Measurements from ENCODE around the gene TCF7L1.
A peak's percentile ranks its signal among the peaks of the same experiment; 100 is the strongest.

The TCF7L1 gene

GRCh38 chr2:85255456-85255812 is 122.2 kb downstream of the TCF7L1 start:
- TF ChIP-seq CTCF (IDR thresholded peaks at IDR 0.05), result no peak
- DNase-seq (ENCODE audit: low spot score), result no peak
- Histone ChIP-seq H3K27ac (peak overlapping the region in 1 of 2 donors; percentile 80), H3K4me3 (peak overlapping the region; percentile 66)

DNA sequence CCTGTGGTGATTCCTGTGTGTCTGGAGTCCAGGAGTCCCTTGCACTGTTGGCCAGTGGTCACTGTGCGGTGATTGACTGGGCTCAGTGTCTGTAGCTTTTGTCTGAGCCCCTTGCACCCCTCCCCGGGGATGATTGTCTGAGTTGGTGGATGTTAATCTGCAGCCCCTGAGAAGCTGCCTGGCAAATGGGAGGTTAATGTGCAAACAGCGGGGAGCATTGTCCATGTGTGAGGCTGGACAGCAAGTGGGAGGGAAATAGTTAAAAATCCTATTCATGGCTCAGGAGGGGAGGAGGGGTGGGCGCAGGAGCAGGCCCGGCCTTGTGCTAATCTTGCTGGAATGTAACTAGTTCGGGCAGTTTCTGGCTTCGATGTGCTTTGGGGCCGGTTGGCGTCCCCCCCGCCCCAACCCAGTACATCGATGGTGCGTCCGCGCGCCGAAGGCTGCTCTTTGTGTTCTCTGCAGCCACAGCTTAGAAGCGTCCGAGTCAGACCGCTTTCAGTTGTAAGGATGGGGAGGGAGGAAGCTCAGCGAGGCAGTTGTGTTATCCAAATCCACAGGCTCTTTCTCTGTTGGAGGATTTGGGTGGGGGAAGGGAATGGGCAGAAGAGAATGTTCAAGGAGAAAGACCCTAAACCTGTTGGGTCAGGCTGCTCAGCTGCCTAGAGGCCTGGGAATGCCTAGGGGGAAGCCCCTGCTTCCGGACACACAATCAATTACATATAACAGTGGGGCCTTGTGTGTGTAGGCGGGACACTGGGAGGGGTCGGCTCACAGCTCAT is 122.8 kb downstream of the TCF7L1 start:
- no peak for TF ChIP-seq CTCF (IDR thresholded peaks at IDR 0.05)
- Histone ChIP-seq H3K4me3 (peak overlapping the region; percentile 66), H3K27ac (peak overlapping the region; percentile 25 to 80)
- no peak for DNase-seq (ENCODE audit: low spot score)

DNA sequence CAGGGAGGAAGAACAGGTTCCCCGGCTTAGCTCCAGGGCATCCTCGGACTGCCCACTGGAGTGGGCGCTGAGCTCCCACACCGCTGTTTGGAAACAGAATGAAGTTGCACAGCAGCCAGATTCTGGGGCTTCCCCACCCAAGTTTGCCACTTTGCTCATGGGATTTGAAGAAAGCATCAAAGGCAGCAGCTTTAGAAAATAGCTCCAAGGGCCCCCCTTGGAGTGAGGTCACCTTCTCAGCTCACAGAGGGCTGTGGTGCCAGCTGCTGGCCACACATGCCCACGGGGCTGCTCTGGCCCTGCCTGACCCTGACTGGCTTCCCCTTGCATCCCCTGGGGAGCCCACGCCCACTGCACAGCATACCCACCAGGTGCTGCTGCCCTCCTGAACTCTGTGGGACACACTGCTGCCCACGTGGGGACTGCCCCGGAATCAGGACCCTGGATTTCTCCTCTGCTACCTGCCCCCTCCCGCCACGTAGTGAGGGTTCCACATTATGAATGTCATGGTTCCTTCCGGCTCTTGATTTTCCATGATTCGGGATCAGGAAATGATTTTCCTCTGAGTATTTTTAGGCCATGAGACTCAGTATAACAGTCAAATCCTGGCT is 124.3 kb downstream of the TCF7L1 start:
- Histone ChIP-seq H3K27ac (peak overlapping the region; percentile 65 to 93), H3K4me3 (peak overlapping the region; percentile 21)
- no peak for TF ChIP-seq CTCF (IDR thresholded peaks at IDR 0.05)
- no peak for DNase-seq (ENCODE audit: low spot score)

GRCh38 chr2:85257970-85258605 is 124.9 kb downstream of the TCF7L1 start:
- no peak for DNase-seq (ENCODE audit: low spot score)
- TF ChIP-seq CTCF (IDR thresholded peaks at IDR 0.05), result no peak
- Histone ChIP-seq H3K27ac (peak overlapping the region; percentile 65 to 93), H3K4me3 (no peak overlapping the region)

DNA sequence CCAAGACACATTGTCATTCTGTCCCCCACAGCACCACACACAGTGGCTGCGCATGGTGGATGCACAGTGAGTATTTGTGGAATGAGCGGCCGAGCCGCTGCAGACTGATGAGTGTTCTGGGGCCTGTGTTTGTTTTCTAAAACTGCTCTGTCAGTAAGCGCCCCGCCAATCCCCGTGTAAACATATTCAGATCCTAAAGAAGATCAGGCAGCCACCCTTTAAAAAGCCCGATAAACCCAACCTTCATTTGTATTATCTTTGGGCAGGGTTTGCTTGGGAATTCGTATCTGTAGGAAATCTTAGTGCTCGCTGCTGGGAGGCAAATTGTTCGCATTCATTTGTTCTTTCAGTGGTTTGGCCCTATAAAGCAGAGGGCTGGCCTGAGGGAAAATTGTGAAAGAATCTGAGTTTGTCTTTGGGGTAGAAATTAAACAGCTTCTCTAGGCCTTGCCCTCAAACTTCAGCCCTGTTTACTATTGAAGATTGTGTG is 126.0 kb downstream of the TCF7L1 start:
- TF ChIP-seq CTCF (IDR thresholded peaks at IDR 0.05), result no peak
- Histone ChIP-seq H3K27ac (peak overlapping the region; percentile 33 to 93), H3K4me3 (peak overlapping the region; percentile 20)
- no peak for DNase-seq (ENCODE audit: low spot score)

GRCh38 chr2:85259879-85260278 is 126.7 kb downstream of the TCF7L1 start:
- Histone ChIP-seq H3K4me3 (peak overlapping the region; percentile 20), H3K27ac (peak overlapping the region; percentile 33 to 93)
- TF ChIP-seq CTCF (IDR thresholded peaks at IDR 0.05), result no peak
- no peak for DNase-seq (ENCODE audit: low spot score)

Measured in coronary artery (tissue), 2 donors.